ENCODE results near the gene GPR89B.
"Not testable (repeated sequence)": the region's sequence is repeated elsewhere in the genome, so short reads cannot be mapped to it uniquely, and the experiment has no call there.

The GPR89B gene

DNA sequence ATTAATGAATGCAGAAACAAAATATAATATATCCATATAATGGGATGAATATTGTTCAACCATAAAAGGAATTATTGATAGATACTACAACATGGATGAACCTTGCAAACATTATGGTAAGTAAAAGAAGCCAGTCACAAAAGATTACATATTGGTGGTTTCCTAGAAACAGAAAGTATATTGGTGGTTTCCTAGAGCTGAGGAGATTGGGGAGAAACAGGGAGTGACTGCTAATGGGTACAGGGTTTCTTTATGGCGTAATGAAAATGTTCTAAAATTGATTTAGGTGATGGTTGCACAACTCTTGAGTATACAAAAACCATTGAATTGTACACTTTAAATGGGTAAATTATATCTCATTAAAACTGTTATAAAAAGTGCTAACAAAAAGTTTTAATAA, 14.3 kb downstream of the GPR89B start:
- not testable (repeated sequence) for DNase-seq

DNA sequence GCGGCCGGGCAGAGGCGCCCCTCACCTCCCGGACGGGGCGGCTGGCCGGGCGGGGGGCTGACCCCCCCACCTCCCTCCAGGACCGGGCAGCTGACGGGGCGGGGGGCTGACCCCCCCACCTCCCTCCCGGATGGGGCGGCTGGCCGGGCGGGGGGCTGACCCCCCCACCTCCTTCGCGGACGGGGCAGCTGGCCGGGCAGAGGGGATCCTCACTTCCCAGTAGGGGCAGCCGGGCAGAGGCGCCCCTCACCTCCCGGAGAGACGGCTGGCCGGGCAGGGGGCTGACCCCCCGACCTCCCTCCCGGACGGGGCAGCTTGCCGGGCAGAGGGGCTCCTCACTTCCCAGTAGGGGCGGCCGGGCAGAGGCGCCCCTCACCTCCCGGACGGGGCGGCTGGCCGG, 21.3 kb downstream of the GPR89B start:
- DNase-seq, result not testable (repeated sequence)

DNA sequence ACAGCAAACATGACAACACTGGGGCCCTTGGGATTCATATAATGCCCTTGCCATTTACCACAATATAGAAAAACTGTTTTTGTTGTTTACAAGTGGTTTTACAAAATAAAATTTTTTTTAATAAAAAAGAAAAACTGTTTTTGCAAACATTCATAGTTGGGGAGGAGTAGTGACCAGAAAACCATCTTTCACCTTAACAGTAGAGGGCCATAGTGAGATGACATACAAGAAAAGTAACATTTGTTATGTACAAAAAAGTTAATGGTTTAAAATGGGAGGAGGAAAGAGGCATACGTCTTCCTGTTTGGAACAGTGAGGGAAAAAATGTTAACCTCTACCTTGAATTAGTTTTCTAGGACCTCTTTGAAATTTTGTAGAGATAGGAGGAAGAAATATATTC, 30.7 kb downstream of the GPR89B start:
- DNase-seq, result not testable (repeated sequence)

DNA sequence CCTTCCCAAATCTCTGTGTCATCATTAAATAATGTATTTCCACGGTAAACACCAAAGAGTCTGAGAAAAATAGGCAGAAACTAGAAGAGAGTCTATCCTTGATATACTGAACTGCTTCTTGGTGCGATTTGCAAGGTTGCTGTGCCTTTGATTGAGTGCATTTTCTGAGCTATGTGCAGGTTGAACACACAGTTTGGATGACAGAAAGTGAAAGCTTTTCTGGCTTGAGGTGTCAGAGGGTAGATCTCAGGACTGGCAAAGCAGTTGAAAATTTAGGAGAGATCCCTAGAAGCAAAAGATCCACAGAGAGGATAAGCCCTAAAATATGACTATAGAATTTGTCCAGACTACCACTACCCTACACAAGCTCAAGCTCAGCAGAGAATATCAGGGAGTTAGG, 31.5 kb downstream of the GPR89B start:
- not testable (repeated sequence) for DNase-seq

DNA sequence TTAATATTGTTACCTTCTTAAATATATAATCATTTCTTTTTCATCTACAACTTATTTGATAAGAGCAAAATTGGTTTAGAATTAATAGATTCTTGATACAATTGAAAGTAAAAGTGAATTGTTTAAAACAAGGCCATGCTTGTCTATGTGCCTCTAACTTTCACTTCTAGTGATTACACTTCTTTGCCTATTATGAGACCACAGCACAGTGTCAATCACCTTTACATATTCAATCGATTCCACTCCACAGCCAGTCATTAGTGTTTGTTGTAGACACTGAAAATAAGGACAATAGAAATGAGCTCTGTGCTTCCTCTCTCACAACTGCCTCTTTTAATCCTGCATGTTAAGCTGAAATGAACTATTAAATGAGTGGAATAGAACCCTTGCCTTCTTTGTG, 36.4 kb downstream of the GPR89B start:
- DNase-seq, result not testable (repeated sequence)

DNA sequence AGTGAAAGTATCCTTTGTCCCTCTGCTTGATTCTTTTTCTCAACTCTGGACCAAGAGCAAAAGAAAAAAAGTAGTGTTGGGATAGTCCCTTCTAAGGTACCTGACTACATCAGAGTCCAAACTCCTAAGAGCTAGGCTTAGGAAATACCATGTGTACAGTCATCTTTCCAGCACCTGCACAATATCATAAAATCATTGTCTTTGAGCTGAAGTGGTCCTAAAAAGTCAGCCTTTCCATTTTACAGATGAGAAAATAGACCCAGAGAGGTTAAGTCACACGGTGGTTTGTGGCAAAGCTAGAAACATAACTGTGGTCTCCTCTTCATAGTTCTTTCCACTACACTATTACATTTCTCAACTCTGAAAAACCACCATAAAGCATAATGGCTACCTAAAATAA, 38.4 kb downstream of the GPR89B start:
- not testable (repeated sequence) for DNase-seq

DNA sequence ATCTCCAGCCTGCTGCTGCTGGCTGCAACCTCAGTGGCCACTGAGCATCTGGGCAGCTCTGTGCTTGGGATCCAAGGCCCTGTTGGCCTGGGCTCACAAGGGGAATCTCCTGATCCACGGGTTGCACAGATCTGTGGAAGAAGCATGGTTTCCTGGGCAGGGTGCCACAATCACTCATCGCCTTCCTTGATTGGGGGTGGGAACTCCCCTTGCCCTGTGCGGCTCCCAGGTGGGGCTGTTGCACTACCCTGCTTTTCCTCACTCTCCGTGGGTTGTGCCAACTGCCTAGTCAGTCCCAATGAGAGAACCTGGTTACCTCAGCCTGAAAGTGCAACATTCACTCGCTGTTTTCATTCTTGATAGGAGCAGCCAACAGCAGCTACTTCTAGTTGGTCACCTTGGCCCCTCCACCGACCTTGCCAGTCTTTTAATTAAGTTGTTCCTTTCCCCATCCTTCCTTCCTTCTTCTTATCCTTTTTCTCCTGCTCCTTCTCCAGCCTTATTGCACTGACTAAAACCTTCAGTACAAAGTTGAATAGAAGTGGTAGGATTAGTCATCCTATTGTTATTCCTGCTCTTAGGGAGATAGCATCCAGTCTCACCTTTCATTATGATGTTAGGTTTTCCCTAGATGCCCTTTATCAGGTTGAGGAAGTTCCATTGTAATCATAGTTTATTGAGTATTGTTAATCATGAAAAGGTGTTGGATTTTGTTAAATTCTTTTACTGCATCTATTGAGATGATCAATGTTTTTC, 50.9 kb downstream of the GPR89B start:
- not testable (repeated sequence) for DNase-seq

DNA sequence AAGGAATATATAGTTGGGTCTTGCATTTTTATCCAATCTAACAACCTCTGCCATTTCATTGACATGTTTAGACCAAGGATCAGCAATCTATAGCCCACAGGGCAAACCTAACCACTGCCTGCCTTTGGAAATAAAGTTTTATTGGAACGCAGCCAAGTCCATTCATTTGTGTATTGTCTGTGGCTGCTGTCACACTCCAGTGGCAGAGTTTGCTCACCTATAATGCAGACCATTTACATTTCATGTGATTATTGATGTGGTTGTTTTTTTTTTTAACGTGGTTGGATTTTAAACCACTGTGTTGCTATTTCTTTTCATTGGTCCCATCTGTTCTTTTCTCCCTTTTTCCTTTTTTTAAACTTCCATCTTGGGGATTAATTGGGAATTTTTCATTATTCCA, 57.2 kb downstream of the GPR89B start:
- DNase-seq, result not testable (repeated sequence)

DNA sequence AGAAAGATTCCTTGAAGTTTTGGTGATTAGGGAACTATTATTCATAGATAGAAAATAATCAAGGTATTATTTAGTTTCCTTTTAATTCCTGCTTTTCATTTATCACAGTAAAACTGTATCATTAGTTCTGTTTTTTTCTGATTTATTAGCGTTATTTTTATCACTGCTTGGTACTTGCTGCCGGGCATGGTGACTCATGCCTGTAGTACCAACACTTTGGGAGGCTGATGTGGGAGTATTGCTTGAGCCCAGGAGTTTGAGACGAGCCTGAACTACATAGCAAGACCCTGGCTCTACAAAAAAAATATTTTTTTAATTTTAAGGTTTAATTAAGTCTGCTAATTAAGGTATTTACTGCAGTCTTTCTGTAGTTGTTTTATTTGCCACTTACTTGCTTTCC, 59.7 kb downstream of the GPR89B start:
- not testable (repeated sequence) for DNase-seq

DNA sequence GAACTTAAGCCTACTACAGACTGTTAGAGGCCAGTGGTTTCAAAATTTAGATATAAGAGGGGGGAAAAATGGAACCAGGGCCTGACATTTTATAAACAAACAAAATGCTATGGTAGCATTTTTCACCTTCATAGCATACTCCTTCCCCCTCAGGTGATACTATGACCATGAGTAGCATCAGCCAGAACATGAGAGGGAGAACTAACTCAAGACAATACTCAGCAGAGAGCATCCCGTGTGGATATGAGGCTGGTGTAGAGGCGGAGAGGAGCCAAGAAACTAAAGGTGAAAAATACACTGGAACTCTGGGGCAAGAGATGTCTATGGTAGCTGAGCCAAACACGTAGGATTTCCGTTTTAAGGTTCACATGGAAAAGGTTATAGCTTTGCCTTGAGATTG, 64.7 kb downstream of the GPR89B start:
- DNase-seq, result not testable (repeated sequence)

DNA sequence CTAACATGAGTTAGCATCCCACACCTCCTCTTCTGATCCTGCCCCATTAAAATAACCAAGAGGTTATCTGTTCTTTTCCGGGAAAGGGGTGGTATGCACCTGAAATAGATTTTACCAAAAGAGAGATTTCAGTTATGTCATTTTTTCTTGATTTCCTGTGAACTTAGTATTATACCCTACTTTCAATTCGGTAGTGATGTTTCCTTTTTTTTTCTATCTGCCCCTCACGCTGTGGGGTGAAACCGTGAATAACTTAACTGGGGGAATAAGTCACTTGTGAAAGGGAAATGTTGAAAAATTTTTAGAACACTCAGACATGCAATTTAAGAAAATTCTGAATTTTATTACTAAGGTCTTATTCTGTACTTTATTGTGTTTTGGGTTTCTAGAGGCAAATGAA, 65.2 kb downstream of the GPR89B start:
- not testable (repeated sequence) for DNase-seq

DNA sequence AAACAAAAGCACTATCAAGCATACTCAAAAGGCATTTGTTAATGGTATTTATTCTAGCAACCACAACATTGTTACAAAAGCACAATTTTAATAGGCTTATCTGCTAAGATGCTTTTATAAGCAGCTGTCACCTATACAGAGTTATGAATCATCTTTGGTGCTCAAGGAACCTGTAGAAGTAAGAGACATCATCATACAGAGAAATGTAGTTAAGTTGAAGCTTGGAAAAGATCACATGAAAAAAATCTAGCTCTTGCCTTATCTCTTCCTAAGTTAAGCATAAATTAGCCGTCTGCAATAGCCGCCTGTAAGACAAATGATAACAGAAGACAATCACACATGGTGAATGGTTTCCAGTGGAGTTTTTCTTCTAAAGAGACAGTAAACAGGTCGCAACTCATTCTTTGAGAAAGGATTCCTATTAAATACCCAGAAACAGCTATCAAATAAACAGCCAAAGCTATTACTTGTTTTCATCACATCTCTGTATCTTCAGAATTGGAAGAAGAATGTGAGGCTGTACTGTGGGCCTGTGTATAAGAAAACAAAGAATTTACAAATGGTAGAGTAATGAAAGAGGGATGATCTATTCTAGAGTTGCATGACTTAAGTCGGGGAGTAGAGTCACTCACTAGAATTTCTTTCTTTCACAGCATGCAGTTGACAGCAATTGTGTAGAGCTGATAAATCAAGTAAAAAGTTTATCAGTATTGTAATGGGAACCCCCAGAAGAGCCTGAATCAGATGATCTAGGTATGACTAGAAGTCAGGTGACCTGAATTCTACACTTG, 65.8 kb downstream of the GPR89B start:
- not testable (repeated sequence) for DNase-seq

DNA sequence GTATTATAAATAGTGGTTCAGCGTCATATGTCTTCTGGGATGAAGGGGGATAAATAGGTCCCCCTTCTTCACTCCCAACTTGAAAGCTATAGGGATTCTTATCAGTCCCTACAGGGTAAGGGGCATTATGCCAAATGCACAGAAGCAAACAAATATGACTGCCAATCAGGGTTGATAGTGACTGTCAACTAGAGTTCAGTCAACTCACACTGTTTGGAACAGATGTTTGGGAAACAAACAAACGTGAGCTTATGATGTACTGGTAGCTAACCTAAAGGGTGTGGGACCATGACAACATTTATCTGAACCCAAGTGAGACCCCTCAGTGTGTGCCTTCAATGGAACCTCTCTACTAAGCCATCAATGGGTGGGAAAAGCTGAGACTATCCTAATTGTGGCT, 67.9 kb downstream of the GPR89B start:
- DNase-seq, result not testable (repeated sequence)

DNA sequence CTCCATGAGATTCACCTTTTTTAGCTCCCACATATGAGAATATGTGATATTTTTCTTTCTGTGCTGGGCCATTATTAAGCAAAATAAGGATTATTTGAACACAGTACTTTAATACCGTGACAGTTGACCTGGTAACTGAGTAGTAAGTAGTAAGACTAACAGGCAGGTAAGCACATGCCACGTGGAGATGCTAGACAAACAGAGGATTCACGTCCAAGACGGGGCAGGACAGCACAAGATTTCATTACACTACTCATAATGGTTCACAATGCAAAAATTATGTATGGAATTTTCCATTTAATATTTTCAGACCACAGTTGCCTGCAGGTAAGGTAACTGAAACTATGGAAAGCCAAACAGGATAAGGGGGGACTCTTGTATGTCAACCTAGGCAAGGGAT, 79.5 kb downstream of the GPR89B start:
- DNase-seq, result not testable (repeated sequence)

DNA sequence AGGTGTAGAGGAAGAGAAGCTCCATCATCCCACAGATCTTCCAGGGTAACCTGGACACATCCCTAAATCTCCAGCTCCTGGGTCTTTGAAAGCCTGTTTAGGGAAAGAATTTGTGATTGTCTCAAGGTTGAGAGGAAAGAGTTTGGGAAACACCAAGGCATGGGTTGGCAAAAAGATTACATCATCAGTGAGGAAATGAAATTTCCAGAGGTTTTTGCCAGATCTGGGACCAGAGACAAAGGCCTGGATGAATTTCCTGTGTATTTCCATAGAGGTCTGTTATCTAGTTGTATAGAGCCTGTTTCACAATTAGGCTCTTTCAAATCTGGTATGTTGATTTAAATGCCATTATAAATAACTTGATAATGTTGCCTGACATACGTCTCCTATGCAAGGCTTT, 82.3 kb downstream of the GPR89B start:
- DNase-seq, result no peak

DNA sequence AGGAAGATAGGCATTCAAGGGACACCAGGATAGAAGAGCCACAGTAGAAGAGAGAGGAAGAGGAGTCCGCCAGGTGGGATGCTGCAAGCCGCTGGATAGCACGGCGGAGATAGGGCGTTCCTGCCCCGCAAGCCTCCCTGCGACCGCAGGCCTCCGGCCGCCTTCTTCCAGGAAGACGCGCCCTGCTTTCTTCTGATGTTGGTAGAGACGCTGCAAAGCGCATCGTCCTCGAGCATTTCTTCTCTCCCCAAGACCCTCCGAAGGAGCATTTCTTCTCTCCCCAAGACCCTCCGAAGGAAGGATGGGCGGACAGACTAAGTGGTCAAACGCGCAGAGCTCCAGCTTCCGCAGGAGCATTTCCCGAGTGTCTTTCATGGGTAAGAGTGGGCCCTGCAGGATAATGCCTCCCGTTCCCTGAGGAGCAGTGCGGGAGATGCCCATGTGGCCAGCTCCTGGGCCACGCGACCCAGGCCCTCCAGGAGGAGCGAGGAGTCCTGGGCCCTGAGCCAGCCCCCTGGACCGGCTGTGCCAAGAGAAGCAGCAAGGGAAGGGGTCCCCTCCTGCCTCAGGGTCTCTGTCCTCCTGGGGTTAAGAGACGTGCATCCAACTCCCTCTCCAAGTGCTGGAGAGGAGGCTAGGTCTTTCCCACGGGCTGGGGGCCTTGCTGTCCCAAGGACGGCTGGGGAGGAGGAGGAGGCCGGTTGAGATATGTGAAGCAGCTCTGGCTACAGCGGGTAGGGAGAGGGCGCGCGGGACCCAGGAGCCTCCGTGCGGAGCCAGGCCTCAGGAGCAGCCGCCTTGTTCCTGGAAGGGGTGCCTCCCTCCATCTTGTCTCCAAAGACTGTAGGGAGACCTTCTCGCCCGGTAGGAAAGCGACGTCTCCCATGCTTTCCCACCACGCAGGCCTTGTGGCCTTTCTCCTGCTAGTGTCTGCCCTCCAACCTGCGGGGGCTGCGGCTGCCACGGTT, 85.2 kb downstream of the GPR89B start:
- not testable (repeated sequence) for DNase-seq

DNA sequence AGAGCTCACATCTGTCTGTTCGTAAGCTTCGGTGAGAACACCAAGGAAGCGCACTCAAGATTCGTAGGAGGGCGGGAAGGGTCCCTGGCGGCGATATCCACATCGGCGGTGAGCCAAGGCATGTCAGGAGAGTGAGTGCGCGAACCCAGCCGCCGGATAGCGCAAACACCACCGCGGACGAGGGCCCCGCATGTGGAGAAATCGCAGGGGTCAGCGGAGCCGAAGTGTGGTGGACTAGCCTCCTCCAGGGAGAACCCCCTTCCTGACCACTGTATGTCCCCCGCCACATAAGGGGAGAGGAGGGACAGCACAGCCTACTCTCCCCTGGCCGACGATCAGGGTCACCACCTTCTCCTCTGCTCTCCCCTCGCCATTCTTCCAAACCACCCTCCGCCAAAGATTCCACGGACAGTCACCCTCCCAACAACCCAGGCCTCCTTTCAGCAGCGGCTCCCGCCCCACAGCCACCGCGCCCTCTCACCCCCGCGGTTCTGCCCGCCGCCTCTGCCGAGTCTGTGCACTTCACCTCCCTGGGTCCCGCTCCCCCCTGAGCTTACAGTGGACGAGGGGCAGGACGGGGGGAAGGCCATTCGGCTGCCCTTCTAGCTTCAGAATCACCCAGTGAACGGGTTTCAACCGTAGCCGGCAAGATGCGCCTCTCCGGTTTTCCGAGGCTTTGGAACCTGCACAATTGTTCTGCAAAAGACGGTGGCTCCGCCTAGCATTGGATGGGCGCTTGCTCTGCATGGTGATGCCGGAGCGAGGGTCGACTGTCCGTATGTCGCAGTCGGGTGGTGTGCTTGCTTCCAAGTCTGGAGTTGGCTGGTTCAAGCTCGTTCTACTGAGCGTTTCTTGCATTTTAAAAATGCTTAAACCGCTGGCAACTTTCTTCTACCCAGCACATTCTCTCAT, 86.3 kb downstream of the GPR89B start:
- not testable (repeated sequence) for DNase-seq

DNA sequence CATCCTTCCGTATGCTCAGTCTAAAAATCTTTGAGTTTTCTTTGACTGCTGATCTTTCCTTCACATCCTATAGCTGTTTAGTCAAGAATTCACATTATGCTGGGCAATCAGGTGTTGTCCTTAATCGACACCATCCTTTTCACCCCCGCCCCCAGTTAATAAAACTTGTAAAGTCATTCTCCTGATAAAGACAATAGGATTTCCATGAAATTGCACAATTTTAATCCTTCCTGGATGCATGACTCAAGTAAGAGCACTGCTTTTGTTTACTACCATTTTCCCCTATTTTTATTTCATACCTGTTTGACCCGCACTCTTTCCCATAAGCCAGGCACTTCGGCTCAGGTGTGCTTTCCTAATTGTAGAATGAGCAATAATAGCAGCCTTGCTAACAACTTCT, 96.7 kb downstream of the GPR89B start:
- DNase-seq, result not testable (repeated sequence)

DNA sequence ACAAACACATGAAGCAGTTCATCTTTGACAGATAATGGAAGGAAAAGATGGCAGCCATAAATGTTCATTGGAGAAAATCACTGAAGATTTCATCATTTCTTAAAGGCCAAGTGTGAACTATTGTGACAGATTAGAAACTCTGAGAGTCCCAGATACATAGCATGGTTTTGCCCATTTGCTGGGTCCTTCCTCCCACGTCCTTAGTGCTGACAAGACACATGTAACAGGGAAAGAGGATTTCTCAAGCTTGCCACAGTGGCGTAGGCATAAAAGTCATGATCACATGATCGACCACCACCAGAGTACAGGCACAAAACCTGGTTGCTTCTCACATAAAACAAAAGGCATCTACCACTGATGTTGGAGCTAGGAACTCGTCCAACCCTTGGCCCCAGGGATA, 98.8 kb downstream of the GPR89B start:
- not testable (repeated sequence) for DNase-seq

DNA sequence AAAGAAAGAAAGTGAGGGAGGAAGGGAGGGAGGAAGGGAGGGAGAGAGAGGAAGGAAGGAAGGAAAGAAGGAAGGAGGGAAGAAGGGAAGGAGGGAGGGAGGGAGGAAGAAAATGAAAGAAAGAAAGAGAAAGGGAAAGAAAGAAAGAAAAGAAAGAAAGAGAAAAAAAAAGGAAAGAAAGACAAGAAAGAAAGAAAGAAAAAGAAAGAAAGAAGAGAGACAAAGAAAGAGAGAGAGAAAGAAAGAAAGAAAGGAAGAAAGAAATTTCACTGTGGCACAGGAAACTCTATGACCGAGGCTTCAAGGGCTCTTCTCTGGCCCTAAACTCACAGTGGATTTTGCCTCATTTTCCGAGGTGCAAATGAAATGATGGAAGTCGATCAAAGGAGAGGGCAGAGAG, 104.0 kb downstream of the GPR89B start:
- DNase-seq, result not testable (repeated sequence)

DNA sequence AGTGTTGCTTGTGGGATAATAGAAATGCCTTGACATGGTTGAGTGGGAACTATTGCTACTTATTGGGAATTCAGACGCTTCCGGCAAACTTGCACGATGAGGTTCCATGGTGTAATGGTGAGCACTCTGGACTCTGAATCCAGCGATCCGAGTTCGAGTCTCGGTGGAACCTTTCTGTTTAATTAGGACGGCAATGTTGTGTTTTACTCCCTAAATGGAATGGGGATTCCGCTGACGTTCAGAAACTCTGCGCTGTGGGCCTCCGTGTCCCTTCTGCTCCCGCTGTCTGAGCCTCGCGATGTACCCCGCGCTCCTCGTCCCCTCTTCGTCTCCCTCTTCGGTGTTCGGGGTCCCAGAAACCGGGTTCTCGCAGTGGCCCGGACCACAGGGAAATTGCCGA, 104.5 kb downstream of the GPR89B start:
- not testable (repeated sequence) for DNase-seq

DNA sequence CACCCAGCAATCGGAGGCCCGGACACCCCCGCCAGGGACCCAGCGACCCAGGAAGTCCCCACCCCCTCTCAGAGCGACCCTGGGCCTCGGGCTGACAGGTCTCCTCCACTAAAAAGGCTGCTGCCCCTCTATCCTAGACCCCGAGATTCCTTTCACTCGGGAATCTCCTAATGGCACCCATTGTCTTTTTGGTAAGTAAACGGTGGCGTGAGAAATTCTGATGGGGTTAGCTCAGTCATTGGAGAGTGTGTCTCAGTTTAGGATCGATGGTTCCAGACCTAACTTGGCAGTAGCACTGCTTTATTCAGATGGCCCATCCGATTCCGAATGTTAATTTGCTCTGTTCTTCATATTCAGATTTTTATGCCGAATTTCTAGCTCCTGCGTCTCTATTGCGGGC, 104.9 kb downstream of the GPR89B start:
- not testable (repeated sequence) for DNase-seq
